WTC11 (cell line): ENCODE results near the gene USP34. TPM values are rescaled to one million over a fixed set of nuclear protein-coding genes. Genes with fewer than 3 reads are reported as not detected.

Experiments used
- ATAC-seq: fragments of 200-7000 bp; cut with Tn5 transposase; 2 replicates; pipeline ENCODE4 v1.10.0; 2021; ENCODE audit warnings: mild to moderate bottlenecking, moderate library complexity
- CTCF ChIA-PET: fragments of 300-600 bp; sonication (Branson Sonifier 250); formaldehyde crosslinking; loops from one replicate; lab custom pipeline; 2021; ENCODE audit warnings: antibody characterized with exemption; lab: Charles Lee
- POLR2A ChIA-PET: fragments of 350-600 bp; sonication (Branson Sonifier 250); formaldehyde crosslinking; loops from one replicate; lab custom pipeline; 2021; ENCODE audit warnings: antibody characterized with exemption; lab: Charles Lee
- DNase-seq: peaks from one replicate; pipeline ENCODE4 v3.0.0; 2021; ENCODE audit warnings: low spot score
- H3K27ac Mint-ChIP-seq: 2 replicates; pipeline ENCODE4 v1.8.0; 2021; ENCODE audit warnings: mixed read lengths
- H3K27me3 Mint-ChIP-seq: 2 replicates; pipeline ENCODE4 v1.8.0; 2021; ENCODE audit warnings: low read depth, mild to moderate bottlenecking, moderate library complexity, mixed read lengths
- H3K36me3 Mint-ChIP-seq: 2 replicates; pipeline ENCODE4 v1.8.0; 2021; ENCODE audit warnings: mixed read lengths
- H3K4me1 Mint-ChIP-seq: 2 replicates; pipeline ENCODE4 v1.8.0; 2022; ENCODE audit warnings: mixed read lengths
- H3K4me3 Mint-ChIP-seq: 2 replicates; pipeline ENCODE4 v1.8.0; 2021; ENCODE audit warnings: mild to moderate bottlenecking, moderate library complexity, mixed read lengths
- H3K9me3 Mint-ChIP-seq: 2 replicates; pipeline ENCODE4 v1.8.0; 2021; ENCODE audit warnings: mixed read lengths
- AR ChIP-seq: fragments of 250-450 bp; sonication (Bioruptor Pico); IDR thresholded peaks from 2 replicates; pipeline ENCODE4 v1.9.0; 2021; ENCODE audit warnings: mild to moderate bottlenecking
- ATF1 ChIP-seq: sonication (generic); formaldehyde crosslinking; IDR thresholded peaks from 2 replicates; pipeline ENCODE4 v1.8.1; 2023; ENCODE audit warnings: mild to moderate bottlenecking, moderate library complexity, missing genetic modification reagents
- CREB1 ChIP-seq: sonication (generic); formaldehyde crosslinking; IDR thresholded peaks from 2 replicates; pipeline ENCODE4 v1.8.0; 2023; ENCODE audit warnings: mild to moderate bottlenecking, missing genetic modification reagents
- CREM ChIP-seq: sonication (generic); formaldehyde crosslinking; IDR thresholded peaks from 2 replicates; pipeline ENCODE4 v1.8.1; 2022; ENCODE audit warnings: mild to moderate bottlenecking, missing genetic modification reagents, moderate library complexity
- ELF4 ChIP-seq: sonication (generic); formaldehyde crosslinking; IDR thresholded peaks from 2 replicates; pipeline ENCODE4 v1.8.1; 2022; ENCODE audit warnings: low read depth, mild to moderate bottlenecking, moderate library complexity, missing genetic modification reagents
- JUN ChIP-seq: sonication (generic); formaldehyde crosslinking; IDR thresholded peaks from 2 replicates; pipeline ENCODE4 v1.8.0; 2023; ENCODE audit warnings: mild to moderate bottlenecking, missing genetic modification reagents
- NR3C1 ChIP-seq: sonication (generic); formaldehyde crosslinking; conservative IDR thresholded peaks from 2 replicates; pipeline ENCODE4 v1.8.1; 2023; ENCODE audit warnings: low read depth, mild to moderate bottlenecking, missing genetic modification reagents
- RELA ChIP-seq: sonication (generic); formaldehyde crosslinking; IDR thresholded peaks from 2 replicates; pipeline ENCODE4 v1.8.1; 2022; ENCODE audit warnings: missing genetic modification reagents, mild to moderate bottlenecking, borderline replicate concordance
- SOX15 ChIP-seq: fragments of 250-450 bp; sonication (Bioruptor Pico); IDR thresholded peaks from 2 replicates; pipeline ENCODE4 v1.9.0; 2021; ENCODE audit warnings: mild to moderate bottlenecking
- TP53 ChIP-seq: sonication (generic); formaldehyde crosslinking; IDR thresholded peaks from 2 replicates; pipeline ENCODE4 v1.8.1; 2023; ENCODE audit warnings: mild to moderate bottlenecking, missing genetic modification reagents
- ZBTB21 ChIP-seq: sonication (generic); formaldehyde crosslinking; IDR thresholded peaks from 2 replicates; pipeline ENCODE4 v1.8.1; 2023; ENCODE audit warnings: mild to moderate bottlenecking, missing genetic modification reagents, borderline replicate concordance
- ZNF219 ChIP-seq: sonication (generic); formaldehyde crosslinking; IDR thresholded peaks from 2 replicates; pipeline ENCODE4 v1.8.0; 2023; ENCODE audit warnings: missing genetic modification reagents, mild to moderate bottlenecking, borderline replicate concordance
- ZNF512 ChIP-seq: sonication (generic); formaldehyde crosslinking; IDR thresholded peaks from 2 replicates; pipeline ENCODE4 v1.8.1; 2022; ENCODE audit warnings: missing genetic modification reagents, borderline replicate concordance
- ZNF671 ChIP-seq: fragments of 250-450 bp; sonication (Bioruptor Pico); IDR thresholded peaks from 2 replicates; pipeline ENCODE4 v1.8.0; 2021; ENCODE audit warnings: mild to moderate bottlenecking
- total RNA-seq: library from RNA; stranded (reverse); gene quantifications from 3 replicates; pipeline ENCODE4 v1.2.3, GENCODE V29; 2021
- TF ChIP-seq, protein P1 (sequence below): sonication (generic); formaldehyde crosslinking; IDR thresholded peaks from 2 replicates; pipeline ENCODE4 v1.8.0; 2022; ENCODE audit warnings: mild to moderate bottlenecking, missing genetic modification reagents
- TF ChIP-seq, protein P2 (sequence below): fragments of 200-600 bp; IDR thresholded peaks from 2 replicates; pipeline ENCODE4 v1.8.0; 2022; ENCODE audit warnings: antibody characterized with exemption
- TF ChIP-seq, protein P3 (sequence below): fragments of 250-450 bp; sonication (Bioruptor Pico); IDR thresholded peaks from 2 replicates; pipeline ENCODE4 v1.8.0; 2021; ENCODE audit warnings: mild to moderate bottlenecking
- TF ChIP-seq, protein P4 (sequence below): sonication (generic); formaldehyde crosslinking; IDR thresholded peaks from 2 replicates; pipeline ENCODE4 v1.8.0; 2023; ENCODE audit warnings: missing genetic modification reagents, mild to moderate bottlenecking, borderline replicate concordance
- TF ChIP-seq, protein P5 (sequence below): fragments of 250-450 bp; sonication (Bioruptor Pico); IDR thresholded peaks from 2 replicates; pipeline ENCODE4 v1.9.0; 2021; ENCODE audit warnings: mild to moderate bottlenecking

The USP34 gene
- total RNA-seq, 1 experiment from 2014 or later = 92.3 TPM

- CTCF ChIA-PET = no interaction called here
- 0 out of 2 replicates have a peak, but pooled peaks cover under 1% of the 10 kb centered on the region for H3K4me1 Mint-ChIP-seq
- H3K27me3 Mint-ChIP-seq = no peaks in the 10 kb centered on the region
- peaks cover 35% of the 10 kb centered on the region for H3K36me3 Mint-ChIP-seq
- ATAC-seq (no peak), DNase-seq (no peak)
- H3K27ac Mint-ChIP-seq = no peak overlapping the region
- POLR2A ChIA-PET = no interaction called here
- no peak overlapping the region for H3K4me3 Mint-ChIP-seq
- TF ChIP-seq AR (CRISPR knock-in tag) (no peak), ATF1 (CRISPR knock-in tag) (no peak), CREM (CRISPR knock-in tag) (no peak), ZBTB21 (CRISPR knock-in tag) (no peak)
- TF ChIP-seq, protein P1, sequence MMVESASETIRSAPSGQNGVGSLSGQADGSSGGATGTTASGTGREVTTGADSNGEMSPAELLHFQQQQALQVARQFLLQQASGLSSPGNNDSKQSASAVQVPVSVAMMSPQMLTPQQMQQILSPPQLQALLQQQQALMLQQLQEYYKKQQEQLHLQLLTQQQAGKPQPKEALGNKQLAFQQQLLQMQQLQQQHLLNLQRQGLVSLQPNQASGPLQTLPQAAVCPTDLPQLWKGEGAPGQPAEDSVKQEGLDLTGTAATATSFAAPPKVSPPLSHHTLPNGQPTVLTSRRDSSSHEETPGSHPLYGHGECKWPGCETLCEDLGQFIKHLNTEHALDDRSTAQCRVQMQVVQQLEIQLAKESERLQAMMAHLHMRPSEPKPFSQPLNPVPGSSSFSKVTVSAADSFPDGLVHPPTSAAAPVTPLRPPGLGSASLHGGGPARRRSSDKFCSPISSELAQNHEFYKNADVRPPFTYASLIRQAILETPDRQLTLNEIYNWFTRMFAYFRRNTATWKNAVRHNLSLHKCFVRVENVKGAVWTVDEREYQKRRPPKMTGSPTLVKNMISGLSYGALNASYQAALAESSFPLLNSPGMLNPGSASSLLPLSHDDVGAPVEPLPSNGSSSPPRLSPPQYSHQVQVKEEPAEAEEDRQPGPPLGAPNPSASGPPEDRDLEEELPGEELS (CRISPR knock-in tag) = no peak
- TF ChIP-seq, protein P2, sequence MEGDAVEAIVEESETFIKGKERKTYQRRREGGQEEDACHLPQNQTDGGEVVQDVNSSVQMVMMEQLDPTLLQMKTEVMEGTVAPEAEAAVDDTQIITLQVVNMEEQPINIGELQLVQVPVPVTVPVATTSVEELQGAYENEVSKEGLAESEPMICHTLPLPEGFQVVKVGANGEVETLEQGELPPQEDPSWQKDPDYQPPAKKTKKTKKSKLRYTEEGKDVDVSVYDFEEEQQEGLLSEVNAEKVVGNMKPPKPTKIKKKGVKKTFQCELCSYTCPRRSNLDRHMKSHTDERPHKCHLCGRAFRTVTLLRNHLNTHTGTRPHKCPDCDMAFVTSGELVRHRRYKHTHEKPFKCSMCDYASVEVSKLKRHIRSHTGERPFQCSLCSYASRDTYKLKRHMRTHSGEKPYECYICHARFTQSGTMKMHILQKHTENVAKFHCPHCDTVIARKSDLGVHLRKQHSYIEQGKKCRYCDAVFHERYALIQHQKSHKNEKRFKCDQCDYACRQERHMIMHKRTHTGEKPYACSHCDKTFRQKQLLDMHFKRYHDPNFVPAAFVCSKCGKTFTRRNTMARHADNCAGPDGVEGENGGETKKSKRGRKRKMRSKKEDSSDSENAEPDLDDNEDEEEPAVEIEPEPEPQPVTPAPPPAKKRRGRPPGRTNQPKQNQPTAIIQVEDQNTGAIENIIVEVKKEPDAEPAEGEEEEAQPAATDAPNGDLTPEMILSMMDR = no peak
- TF ChIP-seq, protein P3, sequence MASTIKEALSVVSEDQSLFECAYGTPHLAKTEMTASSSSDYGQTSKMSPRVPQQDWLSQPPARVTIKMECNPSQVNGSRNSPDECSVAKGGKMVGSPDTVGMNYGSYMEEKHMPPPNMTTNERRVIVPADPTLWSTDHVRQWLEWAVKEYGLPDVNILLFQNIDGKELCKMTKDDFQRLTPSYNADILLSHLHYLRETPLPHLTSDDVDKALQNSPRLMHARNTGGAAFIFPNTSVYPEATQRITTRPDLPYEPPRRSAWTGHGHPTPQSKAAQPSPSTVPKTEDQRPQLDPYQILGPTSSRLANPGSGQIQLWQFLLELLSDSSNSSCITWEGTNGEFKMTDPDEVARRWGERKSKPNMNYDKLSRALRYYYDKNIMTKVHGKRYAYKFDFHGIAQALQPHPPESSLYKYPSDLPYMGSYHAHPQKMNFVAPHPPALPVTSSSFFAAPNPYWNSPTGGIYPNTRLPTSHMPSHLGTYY (CRISPR knock-in tag) = no peak
- TF ChIP-seq, protein P4, sequence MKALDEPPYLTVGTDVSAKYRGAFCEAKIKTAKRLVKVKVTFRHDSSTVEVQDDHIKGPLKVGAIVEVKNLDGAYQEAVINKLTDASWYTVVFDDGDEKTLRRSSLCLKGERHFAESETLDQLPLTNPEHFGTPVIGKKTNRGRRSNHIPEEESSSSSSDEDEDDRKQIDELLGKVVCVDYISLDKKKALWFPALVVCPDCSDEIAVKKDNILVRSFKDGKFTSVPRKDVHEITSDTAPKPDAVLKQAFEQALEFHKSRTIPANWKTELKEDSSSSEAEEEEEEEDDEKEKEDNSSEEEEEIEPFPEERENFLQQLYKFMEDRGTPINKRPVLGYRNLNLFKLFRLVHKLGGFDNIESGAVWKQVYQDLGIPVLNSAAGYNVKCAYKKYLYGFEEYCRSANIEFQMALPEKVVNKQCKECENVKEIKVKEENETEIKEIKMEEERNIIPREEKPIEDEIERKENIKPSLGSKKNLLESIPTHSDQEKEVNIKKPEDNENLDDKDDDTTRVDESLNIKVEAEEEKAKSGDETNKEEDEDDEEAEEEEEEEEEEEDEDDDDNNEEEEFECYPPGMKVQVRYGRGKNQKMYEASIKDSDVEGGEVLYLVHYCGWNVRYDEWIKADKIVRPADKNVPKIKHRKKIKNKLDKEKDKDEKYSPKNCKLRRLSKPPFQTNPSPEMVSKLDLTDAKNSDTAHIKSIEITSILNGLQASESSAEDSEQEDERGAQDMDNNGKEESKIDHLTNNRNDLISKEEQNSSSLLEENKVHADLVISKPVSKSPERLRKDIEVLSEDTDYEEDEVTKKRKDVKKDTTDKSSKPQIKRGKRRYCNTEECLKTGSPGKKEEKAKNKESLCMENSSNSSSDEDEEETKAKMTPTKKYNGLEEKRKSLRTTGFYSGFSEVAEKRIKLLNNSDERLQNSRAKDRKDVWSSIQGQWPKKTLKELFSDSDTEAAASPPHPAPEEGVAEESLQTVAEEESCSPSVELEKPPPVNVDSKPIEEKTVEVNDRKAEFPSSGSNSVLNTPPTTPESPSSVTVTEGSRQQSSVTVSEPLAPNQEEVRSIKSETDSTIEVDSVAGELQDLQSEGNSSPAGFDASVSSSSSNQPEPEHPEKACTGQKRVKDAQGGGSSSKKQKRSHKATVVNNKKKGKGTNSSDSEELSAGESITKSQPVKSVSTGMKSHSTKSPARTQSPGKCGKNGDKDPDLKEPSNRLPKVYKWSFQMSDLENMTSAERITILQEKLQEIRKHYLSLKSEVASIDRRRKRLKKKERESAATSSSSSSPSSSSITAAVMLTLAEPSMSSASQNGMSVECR (CRISPR knock-in tag) = no peak
- H3K9me3 Mint-ChIP-seq = no peaks in the 10 kb centered on the region
Observed at GRCh38 chr2:61295981-61296380, 174.9 kb downstream of the USP34 start.

- no peaks in the 10 kb centered on the region for H3K27me3 Mint-ChIP-seq
- DNase-seq = no peak
- ChIA-PET CTCF (no interaction called here), POLR2A (no interaction called here)
- H3K27ac Mint-ChIP-seq = no peak overlapping the region
- 0 out of 2 replicates have a peak, but pooled peaks cover 3% of the 10 kb centered on the region for H3K4me1 Mint-ChIP-seq
- no peak overlapping the region for H3K4me3 Mint-ChIP-seq
- ATAC-seq = no peak
- no peaks in the 10 kb centered on the region for H3K9me3 Mint-ChIP-seq
- H3K36me3 Mint-ChIP-seq = peaks cover 23% of the 10 kb centered on the region
- no peak for TF ChIP-seq ZNF671 (CRISPR knock-in tag)
- TF ChIP-seq CREB1 (CRISPR knock-in tag) = no peak
- TF ChIP-seq SOX15 (CRISPR knock-in tag) = no peak
- TF ChIP-seq ELF4 (CRISPR knock-in tag) = no peak
- TF ChIP-seq ZNF512 (CRISPR knock-in tag) = no peak
- no peak for TF ChIP-seq RELA (CRISPR knock-in tag)
- no peak for TF ChIP-seq JUN
- TF ChIP-seq, protein P5, sequence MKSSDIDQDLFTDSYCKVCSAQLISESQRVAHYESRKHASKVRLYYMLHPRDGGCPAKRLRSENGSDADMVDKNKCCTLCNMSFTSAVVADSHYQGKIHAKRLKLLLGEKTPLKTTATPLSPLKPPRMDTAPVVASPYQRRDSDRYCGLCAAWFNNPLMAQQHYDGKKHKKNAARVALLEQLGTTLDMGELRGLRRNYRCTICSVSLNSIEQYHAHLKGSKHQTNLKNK (CRISPR knock-in tag) = no peak
- no peak for TF ChIP-seq ZNF219 (CRISPR knock-in tag)
- TF ChIP-seq NR3C1 (CRISPR knock-in tag) = no peak
- no peak for TF ChIP-seq CREM (CRISPR knock-in tag)
- no peak for TF ChIP-seq TP53
Observed at GRCh38 chr2:61291851-61292575, 178.9 kb downstream of the USP34 start.
